GM21737 (cell line): ENCODE measurements around the gene FLOT1.
A peak's percentile ranks its signal among the peaks of the same experiment; 100 is the strongest.
"Not testable (repeated sequence)": the region's sequence is repeated elsewhere in the genome, so short reads cannot be mapped to it uniquely, and the experiment has no call there.

Source experiments
- ATAC-seq: cut with Tn5 transposase; IDR thresholded peaks from one replicate; pipeline ENCODE4 v1.9.1; 2021; ENCODE audit warnings: mild to moderate bottlenecking, moderate library complexity; ENCODE audit not compliant: unreplicated experiment

Gene FLOT1

DNA sequence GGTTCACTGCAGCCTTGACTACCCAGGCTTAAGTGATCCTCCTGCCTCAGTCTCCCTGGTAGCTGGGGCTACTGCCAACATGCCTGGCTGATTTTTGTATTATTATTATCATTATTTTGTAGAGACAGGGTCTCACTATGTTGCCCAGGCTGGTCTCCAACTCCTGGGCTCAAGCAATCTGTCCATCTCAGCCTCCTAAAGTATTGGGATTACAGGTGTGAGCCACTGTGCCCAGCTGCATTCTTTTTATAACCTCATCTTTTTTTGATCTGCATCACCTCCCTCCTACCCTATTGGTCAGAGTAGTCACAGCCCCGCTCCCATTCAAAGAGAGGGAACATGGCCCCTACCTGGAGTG, 25.4 kb upstream of the FLOT1 start:
- ATAC-seq = no peak

DNA sequence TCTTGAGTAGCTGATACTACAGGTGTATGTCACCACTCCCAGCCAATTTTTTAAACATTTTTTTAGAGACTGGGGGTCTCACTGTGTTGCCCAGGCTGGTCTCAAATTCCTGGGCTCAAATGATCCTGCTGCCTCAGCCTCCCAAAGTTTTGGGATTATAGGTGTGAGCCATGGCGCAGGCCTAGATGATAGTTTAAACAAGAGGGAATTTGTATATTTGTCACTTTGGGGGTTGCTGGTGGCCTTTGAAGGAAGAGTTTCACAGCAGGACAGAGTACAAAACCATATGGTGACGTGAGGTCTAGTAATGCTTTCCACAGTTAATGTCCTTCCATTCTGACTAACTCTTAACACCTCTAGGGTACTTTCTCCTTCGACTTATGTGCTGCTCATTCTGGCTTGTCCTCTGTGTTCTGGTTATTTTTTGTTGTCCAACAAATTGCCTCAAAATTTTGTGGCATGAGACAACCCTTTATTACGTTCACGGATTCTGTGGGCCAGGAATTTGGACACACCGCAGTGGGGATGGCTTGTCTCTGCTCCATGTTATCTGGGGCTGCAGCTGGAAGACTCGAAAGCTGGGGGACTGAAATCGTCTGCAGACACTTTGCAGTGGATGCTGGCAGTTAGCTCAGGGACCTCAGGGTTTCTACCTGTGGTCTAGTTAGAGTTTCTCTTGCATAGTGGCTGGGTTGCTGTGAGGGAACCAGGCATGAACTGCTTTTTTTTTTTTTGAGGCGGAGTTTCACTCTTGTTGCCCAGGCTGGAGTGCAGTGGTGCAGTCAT, 24.9 kb upstream of the FLOT1 start:
- peak; percentile 53 for ATAC-seq

DNA sequence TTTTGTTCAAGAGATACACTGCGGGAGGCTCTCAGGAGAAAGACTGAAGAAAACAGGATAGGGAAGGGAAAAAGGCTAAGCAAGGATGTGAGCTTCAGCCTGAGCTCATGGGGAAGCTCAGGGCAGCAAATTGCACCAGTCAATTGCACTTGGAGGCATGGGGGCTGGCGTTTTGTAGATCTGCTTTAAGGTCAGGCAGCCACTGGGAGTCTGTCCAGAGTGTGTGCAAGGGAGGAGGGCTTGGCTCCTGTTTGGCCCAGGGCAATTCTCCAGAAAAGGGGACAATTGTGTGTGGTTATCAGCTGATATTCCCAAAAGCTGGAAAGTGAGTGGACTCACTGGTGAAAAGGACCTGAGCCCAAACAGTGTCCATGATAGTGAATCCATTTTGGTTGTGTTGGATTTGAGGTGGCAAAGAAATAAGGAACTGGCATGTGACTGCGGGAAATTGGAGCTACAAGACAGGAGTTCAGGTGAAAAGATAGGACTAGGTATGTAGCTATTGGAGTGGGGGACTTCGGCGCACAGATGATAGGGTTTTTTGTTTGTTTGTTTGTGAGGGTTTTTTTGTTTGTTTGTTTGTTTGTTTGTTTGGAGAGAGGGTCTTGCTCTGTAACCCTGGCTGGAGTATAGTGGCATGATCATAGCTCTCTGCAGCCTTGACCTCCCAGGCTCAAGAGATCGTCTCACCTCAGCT, 24.1 kb upstream of the FLOT1 start:
- no peak for ATAC-seq

DNA sequence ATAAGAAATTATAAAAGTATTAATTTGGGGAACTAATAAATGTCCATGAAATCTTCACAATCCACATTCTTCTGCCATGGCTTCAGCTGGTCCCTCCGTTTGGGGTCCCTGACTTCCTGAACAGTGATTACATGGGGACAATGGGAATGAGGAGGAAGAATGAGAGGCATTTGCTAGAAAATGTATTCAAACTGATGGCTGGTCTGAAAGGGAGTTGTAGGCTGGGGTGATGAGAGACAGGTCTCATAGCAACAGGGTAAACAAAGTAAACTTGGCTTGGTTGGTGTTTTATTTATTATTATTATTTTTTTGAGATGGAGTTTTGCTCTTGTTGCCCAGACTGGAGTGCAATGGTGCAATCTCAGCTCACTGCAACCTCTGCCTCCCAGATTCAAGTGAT, 23.0 kb upstream of the FLOT1 start:
- ATAC-seq = not testable (repeated sequence)

DNA sequence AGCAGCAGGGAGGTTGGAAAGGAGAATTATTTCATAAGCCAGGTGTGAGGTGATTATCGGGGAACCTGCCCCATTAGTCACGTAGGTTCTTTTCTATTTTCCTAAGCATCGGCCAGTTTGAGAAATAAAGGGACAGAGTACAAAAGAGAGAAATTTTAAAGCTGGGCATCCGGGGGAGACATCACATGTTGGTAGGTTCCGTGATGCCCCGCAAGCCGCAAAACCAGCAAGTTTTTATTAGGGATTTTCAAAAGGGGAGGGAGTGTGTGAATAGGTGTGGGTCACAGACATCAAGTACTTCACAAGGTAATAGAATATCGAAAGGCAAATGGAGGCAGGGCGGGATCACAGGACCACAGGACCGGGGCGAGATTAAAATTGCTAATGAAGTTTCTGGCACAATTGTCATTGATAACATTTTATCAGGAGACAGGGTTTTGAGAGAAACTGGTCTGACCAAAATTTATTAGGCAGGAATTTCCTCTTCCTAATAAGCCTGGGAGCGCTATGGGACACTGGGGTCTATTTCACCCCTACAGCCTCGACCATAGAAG, 22.1 kb upstream of the FLOT1 start:
- not testable (repeated sequence) for ATAC-seq

DNA sequence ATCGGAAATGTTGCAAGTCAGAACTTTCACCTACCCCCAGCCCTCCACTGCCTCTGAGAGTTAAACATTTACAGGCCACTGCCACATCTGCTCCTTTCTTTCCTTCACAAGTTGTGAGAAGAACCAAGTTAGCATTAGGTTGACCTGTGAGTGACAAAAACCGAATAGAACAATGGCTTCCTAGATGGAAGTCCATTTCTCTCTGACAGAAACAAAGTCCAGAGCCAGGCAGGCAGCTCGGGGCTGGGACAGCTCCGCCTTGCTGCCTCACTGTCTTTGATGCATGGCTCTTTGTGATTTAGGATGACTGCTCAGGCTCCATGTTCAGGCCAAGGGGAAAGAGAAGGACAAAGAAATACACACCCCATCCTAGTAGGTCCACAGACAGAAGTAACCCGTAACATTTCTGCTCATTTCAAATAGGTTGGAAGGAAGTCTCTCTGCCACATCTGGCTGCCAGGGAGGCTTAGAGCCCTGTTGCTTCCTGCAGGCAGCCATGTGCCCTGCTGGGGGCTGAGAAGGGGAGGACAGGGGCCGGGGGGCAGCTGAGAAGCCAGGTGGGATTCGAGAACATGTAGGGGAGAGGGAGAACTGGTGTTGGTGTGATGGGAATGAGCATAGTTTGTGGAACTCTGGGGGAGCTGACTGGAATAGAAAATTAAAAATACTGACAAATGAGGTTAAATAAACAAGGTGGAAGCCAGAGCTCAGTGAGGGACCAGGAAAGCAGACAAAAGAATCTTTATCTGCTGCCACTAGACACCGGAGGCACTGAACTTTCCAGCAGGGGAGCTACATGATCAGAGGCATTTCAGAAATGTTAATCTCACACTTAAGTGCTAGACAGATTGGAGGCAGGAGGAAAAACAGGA, 21.4 kb upstream of the FLOT1 start:
- no peak for ATAC-seq

DNA sequence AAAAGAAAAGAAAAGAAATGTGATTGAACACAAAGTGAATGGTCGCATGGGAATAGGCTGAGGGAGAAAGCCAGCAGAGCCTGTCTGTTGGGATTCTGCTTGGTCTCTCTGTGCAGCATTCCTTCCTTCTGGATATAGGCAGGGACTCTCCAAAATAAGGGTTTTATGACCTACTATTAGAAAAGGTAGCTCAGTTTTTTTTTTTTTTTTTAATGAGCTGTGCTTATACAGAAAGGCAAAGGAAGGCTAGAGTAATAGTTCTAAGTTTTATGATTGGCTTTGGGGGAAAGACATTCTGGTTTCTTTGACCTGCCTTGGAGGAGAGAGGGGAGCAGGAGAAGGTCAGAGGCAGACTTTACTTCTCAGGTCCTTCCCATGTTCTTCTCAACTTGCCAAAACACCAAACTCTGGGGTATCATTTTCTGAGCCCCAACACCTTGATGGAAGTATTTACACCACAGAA, 20.7 kb upstream of the FLOT1 start:
- ATAC-seq = no peak

DNA sequence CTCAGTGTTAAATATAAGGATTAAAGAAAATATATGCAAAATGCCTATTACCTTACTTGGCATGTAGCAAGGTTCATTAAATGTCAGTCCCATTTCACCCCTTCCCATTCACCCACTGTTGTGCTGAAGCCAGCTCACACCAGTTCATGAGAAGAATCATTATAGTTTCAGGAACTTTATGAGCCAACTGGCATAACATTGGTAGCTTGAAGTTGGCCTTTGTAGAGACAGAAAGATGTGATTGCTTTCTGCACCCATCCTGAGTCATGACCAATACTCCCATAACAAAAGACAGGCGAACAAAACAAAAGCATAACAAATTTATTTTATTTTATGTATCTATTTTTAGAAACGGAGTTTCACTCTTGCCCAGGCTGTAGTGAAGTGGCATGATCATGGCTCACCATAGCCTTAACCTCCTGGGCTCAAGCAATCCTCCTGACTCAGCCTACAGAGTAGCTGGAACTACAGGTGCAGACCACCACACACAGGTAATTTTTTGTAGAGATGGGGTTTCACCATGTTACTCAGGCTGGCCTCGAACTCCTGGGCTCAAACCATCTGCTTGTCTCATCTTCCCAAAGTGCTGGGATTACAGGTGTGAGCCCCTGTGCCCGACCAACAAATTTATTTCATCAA, 19.4 kb upstream of the FLOT1 start:
- ATAC-seq = no peak

DNA sequence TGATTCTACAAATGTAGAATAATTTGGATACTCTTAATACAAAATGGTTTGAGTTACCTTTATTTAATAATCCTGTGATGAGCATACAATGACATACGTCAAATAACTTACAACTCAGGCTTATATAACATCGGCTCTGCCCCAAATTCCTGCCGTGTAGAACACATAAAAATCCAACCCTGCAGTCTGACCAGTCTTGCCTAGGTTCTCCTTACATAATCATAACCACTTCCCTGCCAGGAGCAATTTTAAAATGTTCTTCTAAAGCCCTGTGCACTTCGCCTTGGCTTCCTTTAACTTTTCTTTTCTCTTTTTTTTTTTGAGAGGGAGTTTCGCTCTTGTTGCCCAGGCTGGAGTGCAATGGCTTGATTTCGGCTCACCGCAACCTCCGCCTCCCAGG, 18.1 kb upstream of the FLOT1 start:
- no peak for ATAC-seq

DNA sequence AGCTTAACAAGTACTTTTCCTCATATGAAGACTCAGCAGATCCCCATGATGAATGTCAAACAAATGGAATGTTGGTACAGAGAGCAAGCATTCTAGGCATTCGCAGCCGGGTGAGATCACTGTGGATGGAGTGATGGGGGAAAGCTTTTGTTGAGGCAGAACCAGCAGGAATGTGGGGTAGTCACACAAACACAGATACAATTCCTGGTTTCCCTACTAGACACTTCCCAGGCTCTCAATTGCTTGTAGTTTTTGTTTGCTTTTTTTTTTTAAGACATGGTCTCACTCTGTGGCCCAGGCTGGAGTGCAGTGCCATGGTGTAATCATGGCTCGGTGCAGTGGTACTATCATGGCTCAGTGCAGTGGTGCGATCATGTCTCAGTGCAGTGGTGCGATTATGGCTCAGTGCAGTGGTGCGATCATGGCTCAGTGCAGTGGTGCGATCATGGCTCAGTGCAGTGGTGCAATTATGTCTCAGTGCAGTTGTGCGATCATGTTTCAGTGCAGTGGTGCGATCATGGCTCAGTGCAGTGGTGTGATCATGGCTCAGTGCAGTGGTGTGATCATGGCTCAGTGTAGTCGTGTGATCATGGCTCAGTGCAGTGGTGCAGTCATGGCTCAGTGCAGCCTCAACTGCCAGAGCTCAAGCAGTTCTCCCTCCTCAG, 17.2 kb upstream of the FLOT1 start:
- no peak for ATAC-seq

DNA sequence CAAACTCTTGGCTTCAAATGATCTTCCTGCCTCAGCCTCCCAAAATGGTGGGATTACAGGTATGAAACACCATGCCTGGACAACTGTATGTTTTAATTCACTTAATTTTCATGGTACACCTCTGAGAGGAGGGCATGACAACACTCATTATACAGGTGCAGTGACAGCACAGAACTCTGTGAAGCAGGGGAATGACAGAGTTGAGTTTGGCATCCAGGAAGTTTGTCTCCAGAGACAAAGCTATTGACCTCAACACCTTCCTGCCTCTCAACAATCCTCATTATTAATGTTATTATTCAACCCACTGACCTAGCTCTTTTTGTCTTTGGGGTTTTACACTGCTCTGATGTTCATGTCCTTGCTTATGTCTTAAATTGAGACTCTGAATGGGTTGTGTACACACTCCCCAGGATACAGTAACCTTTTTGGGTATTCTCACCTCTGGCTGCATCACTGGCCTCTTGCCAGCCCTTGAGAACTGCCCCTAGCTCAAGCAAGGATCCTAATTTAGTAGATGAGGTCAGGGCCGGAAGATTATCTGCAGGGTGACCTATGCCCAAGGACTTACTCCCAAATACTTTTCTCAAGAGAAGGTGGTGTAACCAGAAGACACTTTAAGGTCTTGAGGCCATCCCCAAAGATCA, 14.9 kb upstream of the FLOT1 start:
- ATAC-seq = no peak

DNA sequence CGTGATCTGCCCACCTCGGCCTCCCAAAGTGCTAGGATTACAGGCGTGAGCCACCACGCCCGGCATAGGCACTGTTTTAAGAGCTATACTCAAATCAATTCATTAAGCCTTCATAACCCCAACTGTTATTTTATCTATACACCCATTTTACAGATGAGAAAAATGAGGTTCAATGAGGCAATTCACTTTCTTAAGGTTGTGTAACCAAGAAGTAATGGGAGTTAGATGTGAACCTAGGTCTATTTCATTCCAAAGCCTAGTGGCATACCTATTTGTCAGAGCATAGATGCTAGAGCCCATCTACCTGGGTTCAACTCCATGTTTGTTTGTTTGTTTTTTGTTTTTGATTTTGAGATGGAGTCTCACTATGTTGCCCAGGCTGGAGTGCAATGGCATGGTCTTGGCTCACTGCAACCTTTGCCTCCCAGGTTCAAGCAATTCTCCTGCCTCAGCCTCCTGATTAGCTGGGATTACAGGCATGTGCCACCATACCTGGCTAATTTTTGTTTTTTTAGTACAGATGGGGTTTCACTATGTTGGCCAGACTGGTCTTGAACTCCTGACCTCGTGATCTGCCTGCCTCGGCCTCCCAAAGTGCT, 14.0 kb upstream of the FLOT1 start:
- not testable (repeated sequence) for ATAC-seq

DNA sequence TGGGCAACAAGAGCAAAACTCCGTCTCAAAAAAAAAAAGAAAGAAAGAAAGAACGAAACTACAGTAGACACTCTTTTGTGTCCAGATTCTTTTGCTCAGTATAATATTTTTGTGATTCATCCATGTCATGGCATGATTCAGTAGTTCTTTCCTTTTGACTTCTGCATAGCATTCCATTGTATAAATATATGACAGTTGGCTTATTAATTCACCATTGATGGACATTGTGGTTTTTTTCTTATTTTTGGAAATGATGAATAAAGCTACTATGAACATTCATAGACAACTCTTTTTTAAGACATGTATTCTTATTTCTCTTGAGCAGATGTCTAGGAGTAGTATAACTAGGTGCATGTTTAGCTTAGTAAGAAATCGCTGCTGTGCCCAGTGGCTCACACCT, 12.1 kb upstream of the FLOT1 start:
- ATAC-seq = no peak

DNA sequence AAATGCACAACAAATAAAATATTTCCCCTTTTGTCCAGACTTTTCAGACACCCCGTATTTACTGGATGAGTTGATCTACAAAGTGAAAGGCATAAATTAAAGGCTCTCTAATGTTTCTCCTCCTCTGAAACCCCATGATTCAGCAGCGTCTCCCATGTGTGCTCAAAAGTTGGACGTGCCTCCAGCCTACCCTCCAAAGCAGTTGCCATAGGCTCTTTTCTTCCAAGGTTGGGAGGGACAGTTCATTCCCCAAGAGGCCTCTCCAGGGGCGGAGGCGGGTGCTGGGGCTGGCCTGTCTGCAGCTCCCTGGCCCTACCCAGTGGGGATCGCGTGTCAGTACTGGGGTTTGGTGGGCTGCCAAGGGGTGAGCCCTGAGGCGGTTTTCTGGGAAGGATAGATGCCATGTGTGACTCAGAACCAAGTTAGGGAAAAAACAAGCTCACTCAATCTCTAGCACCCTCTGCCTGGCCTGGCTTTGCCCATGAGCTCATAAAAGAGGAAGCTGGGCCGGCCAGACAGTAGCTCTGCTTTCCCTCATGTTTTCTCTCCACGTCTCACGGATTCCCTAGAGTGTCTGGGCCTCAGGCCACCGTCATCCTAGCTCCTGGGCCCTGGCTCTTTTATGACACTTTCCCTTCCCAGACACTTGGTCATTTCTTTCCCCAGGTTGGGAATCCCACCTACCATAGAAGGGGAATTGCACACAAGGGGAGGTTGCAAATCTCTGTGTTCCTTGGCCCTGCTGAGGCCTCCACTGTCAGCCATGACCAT, 9.9 kb upstream of the FLOT1 start:
- ATAC-seq = no peak

DNA sequence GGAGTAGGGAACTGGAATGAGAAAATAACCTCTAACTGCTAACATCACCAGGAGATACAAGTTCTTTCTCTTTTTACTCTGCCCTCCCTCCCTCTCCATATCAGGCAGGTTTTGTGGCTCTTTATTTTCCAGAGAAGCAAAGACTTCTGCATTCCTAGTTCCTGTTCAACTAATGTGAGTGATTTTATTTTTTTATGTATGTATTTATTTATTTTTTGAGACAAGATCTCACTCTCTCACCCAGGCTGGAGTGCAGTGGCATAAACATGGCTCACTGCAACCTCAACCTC, 7.8 kb upstream of the FLOT1 start:
- no peak for ATAC-seq

DNA sequence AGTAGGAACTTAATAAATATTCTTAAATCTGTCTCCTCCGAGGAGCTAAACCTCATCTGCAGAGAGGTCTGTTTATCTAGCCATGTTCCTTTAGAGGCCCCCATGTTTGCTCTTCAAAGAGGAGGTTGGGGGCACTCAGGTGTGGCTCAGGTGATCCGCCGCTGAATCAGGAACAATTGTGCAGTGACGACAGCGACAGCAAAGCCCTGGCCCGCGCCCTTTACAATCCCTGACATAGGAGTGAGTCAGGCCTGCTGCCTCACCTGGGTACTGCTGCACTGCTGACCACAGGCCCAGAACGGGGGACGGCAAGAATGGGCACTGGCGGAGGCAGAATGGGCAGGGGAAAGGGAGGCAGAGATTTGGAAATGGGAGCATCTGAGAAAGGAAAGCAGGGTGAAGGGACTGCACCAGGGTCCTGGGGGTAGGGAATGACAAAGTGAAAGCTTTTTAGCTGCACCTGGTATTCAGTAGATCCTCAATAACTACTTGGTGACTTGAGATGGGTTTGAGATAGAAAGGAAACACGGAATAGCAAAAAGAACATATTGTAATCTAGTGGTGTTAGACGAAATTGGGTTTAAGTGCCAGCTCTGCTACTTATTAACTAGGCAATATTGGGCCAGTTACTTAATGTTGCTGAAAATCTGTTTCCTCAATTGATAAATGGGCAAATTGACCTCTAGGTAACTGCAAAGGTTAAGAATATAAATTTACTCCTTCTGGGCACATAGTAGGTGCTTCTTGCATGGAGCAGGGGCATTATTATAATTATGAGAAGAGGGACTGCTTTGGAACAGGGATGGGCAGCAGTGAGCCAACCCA, 7.3 kb upstream of the FLOT1 start:
- ATAC-seq = no peak

DNA sequence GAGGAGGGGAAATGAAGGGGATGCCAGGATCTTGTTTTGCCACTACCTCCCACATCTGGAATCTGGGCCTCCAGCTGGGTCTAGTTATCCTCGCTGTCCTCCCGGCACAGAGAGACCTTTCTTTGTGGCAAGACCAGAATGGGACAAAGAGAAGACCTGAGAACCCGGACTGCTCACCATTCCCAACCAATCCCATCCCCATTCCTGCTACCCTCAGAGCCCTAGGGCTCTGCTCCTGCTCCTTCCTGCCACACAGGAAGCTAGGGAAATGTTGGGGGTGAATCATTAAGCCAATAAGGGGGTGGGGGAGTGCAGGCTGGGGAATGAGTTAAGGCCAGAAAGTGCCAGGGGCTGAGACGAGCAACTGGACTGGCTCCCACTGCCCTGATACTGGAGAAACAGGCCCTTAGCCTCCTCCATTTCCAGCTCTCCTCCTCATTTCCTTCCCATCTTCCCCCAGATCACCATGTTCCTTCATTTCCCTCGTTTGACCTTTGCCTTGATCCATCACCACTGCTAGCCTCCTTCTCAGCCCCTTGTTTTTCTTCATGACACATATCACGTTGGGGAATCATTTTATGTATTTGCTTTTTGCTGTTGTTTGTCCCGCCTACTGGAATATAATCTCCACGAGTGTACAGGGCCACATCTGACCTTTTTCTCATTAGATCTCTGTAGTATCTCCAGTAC, 6.5 kb upstream of the FLOT1 start:
- ATAC-seq = no peak
